ENCODE results near the gene LEP. TPM values are rescaled to one million over a fixed set of nuclear protein-coding genes. Genes with fewer than 3 reads are reported as not detected.

The LEP gene
- total RNA-seq, 1 experiment from 2014 or later = not detected

DNA sequence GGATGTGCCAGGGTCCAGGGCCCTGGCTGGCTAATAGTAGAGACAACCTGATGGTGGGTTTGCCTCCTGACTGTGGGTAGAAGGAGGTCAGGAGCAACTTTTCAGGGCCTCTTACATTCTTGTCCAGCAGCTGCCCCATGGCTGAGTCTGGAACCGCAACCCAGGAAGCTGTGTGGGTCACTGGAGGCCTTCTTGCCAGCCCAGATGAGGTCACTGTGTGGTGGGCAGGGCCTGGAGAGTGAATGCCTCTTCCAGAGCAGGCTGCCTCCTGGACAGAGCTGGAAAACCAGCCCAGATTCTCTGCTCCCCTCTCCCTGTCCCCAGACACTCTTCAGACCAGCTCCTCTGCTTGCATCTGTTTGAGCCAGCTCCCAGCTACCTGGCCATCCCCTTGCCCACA lies 43.5 kb upstream of the LEP start:
- Histone ChIP-seq H2BK12ac (ENCODE audit: insufficient read length, low read depth, low read length) (no peak overlapping the region), H2BK120ac (ENCODE audit: low read depth, low read length, poor library complexity, severe bottlenecking) (no peak overlapping the region), H3K4me2 (ENCODE audit: insufficient read depth, insufficient read length, low read length) (no peak overlapping the region), H3K9me3 (ENCODE audit: control insufficient read depth, low read depth, low read length) (no peaks in the 10 kb centered on the region), H4K5ac (ENCODE audit: insufficient read length, low read depth, low read length) (no peak overlapping the region), H2BK20ac (ENCODE audit: low read depth, low read length, poor library complexity, severe bottlenecking) (no peak overlapping the region), H2BK15ac (ENCODE audit: low read depth, low read length) (no peak overlapping the region), H3K23me2 (ENCODE audit: insufficient read length, low read depth, low read length, poor library complexity, severe bottlenecking) (peaks cover 5% of the 10 kb centered on the region), H3K9ac (ENCODE audit: extremely low read depth, insufficient read length, low read length) (no peak overlapping the region), H3K27ac (ENCODE audit: insufficient read length, low read depth, low read length) (no peak overlapping the region), H3T11ph (ENCODE audit: low read length) (no peak overlapping the region), H3K79me2 (ENCODE audit: insufficient read depth, low read length) (no peaks in the 10 kb centered on the region), H2AFZ (ENCODE audit: low read length) (no peak overlapping the region), H4K91ac (ENCODE audit: insufficient read length, low read depth, low read length) (no peak overlapping the region), H3K4me1 (ENCODE audit: insufficient read depth, low read length) (0 out of 2 replicates have a peak, but pooled peaks cover 4% of the 10 kb centered on the region), H3K27me3 (ENCODE audit: insufficient read depth, low read length) (peaks cover 12% of the 10 kb centered on the region), H3K56ac (ENCODE audit: insufficient read length, low read depth, low read length) (no peak overlapping the region), H2AK5ac (ENCODE audit: insufficient read length, low read length) (no peak overlapping the region), H4K8ac (replicated peaks; ENCODE audit: insufficient read length, low read depth, low read length) (no peak overlapping the region), H3K23ac (ENCODE audit: insufficient read length, low read depth, low read length) (no peak overlapping the region), H3K4ac (ENCODE audit: low read depth, low read length) (no peak overlapping the region), H3K18ac (ENCODE audit: insufficient read length, low read depth, low read length) (no peak overlapping the region), H3K79me1 (ENCODE audit: insufficient read depth, low read depth, low read length, poor library complexity, severe bottlenecking) (no peaks in the 10 kb centered on the region), H3K14ac (ENCODE audit: insufficient read depth, low read length) (no peak overlapping the region), H2BK5ac (ENCODE audit: insufficient read length, low read length) (no peak overlapping the region), H4K20me1 (ENCODE audit: control insufficient read depth, insufficient read depth, insufficient read length) (no peaks in the 10 kb centered on the region)
- H3K36me3 Mint-ChIP-seq (ENCODE audit: insufficient read depth in 1 of 3, low read depth in 3 of 3) = peaks cover 8 to 21% (median 10%) of the 10 kb centered on the region in 3 experiments
- H3K4me3 Mint-ChIP-seq = no peak overlapping the region
- no CpG with 5 or more reads among the region's 1 CpG for WGBS (ENCODE audit: extremely low coverage, insufficient read length, low lambda C conversion rate)
- H3K4me1 Mint-ChIP-seq = peaks cover 20 to 22% of the 10 kb centered on the region in 2 experiments
- TF ChIP-seq, protein P1, sequence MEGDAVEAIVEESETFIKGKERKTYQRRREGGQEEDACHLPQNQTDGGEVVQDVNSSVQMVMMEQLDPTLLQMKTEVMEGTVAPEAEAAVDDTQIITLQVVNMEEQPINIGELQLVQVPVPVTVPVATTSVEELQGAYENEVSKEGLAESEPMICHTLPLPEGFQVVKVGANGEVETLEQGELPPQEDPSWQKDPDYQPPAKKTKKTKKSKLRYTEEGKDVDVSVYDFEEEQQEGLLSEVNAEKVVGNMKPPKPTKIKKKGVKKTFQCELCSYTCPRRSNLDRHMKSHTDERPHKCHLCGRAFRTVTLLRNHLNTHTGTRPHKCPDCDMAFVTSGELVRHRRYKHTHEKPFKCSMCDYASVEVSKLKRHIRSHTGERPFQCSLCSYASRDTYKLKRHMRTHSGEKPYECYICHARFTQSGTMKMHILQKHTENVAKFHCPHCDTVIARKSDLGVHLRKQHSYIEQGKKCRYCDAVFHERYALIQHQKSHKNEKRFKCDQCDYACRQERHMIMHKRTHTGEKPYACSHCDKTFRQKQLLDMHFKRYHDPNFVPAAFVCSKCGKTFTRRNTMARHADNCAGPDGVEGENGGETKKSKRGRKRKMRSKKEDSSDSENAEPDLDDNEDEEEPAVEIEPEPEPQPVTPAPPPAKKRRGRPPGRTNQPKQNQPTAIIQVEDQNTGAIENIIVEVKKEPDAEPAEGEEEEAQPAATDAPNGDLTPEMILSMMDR (conservative IDR thresholded peaks at IDR 0.05) = no peak
- peaks cover 28 to 30% of the 10 kb centered on the region in 2 experiments for H3K9me3 Mint-ChIP-seq
- peak; percentile 26 for DNase-seq
- peaks cover 66% of the 10 kb centered on the region for H3K27me3 Mint-ChIP-seq (ENCODE audit: low read depth)
- no peak overlapping the region for H3K27ac Mint-ChIP-seq

All from H9 (cell line).